BJ (cell line): ENCODE measurements around the gene NLRC3. TPM values are rescaled to one million over a fixed set of nuclear protein-coding genes. Genes with fewer than 3 reads are reported as not detected.

ENCODE experiments used
- CTCF ChIA-PET: fragments of 350-600 bp; formaldehyde crosslinking; extraction: SDS; loops from one replicate; lab custom pipeline; 2021; ENCODE audit warnings: antibody characterized with exemption, inconsistent platforms; lab: Yijun Ruan, JAX
- POLR2A ChIA-PET: fragments of 300-600 bp; sonication (Branson Sonifier 250); formaldehyde crosslinking; extraction: SDS; loops from one replicate; lab custom pipeline; 2021; ENCODE audit warnings: antibody characterized with exemption; lab: Charles Lee
- DNase-seq: peaks from one replicate; pipeline ENCODE4 v3.0.0-alpha.2; 2011; ENCODE audit warnings: low read depth
- H3K27me3 ChIP-seq: 2 replicates; pipeline ENCODE4 v1.6.0; 2011; ENCODE audit warnings: low read length; ENCODE audit not compliant: control insufficient read depth, insufficient read depth
- H3K36me3 ChIP-seq: 2 replicates; pipeline ENCODE4 v1.5.1; 2011; ENCODE audit warnings: low read length; ENCODE audit not compliant: control insufficient read depth, insufficient read depth
- H3K4me3 ChIP-seq: 2 replicates; pipeline ENCODE4 v1.5.1; 2011; ENCODE audit warnings: low read depth, mild to moderate bottlenecking, control low read depth, low read length
- polyA plus RNA-seq: library from polyadenylated mRNA; depleted of rRNA; stranded (reverse); fragments of >200 nt; gene quantifications from 2 replicates; pipeline ENCODE4 v1.2.3, GENCODE V29; 2011
- TF ChIP-seq, protein P1 (sequence below): IDR thresholded peaks from 2 replicates; pipeline ENCODE4 v1.5.1; 2011; ENCODE audit warnings: low read depth, mild to moderate bottlenecking, control low read depth, inconsistent platforms, low read length, moderate library complexity; ENCODE audit not compliant: insufficient read depth

Gene NLRC3
- polyA plus RNA-seq, 1 experiment: not detected

DNA sequence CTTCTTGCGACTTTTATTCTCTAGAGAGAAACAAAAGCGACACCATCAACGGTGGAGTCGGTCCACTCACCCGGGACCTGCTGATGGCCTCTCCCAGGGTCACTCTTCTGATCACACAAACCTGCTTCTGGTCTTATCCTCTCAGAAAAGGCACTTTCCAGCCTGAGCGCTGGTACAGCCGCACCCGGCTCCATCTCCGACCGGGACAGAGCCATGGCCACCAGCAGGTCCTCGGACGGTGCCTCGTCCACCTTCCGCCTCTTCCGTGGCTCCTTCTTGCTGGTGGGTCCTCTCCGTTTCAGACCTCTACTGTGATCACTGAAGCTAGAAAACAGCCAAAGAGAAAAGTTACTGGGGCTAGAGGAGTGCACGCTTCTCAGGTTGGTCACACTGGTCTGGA is 20.5 kb upstream of the NLRC3 start:
- DNase-seq: no peak
- ChIA-PET CTCF (no interaction called here), POLR2A (no interaction called here)
- Histone ChIP-seq H3K36me3 (peaks cover 2% of the 10 kb centered on the region), H3K27me3 (no peaks in the 10 kb centered on the region), H3K4me3 (no peak overlapping the region)
- TF ChIP-seq, protein P1, sequence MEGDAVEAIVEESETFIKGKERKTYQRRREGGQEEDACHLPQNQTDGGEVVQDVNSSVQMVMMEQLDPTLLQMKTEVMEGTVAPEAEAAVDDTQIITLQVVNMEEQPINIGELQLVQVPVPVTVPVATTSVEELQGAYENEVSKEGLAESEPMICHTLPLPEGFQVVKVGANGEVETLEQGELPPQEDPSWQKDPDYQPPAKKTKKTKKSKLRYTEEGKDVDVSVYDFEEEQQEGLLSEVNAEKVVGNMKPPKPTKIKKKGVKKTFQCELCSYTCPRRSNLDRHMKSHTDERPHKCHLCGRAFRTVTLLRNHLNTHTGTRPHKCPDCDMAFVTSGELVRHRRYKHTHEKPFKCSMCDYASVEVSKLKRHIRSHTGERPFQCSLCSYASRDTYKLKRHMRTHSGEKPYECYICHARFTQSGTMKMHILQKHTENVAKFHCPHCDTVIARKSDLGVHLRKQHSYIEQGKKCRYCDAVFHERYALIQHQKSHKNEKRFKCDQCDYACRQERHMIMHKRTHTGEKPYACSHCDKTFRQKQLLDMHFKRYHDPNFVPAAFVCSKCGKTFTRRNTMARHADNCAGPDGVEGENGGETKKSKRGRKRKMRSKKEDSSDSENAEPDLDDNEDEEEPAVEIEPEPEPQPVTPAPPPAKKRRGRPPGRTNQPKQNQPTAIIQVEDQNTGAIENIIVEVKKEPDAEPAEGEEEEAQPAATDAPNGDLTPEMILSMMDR: no peak

GRCh38 chr16:3597226-3597625 is 20.0 kb upstream of the NLRC3 start:
- Histone ChIP-seq H3K4me3 (no peak overlapping the region), H3K36me3 (peaks cover 2% of the 10 kb centered on the region), H3K27me3 (no peaks in the 10 kb centered on the region)
- POLR2A ChIA-PET: no interaction called here
- CTCF ChIA-PET: no interaction called here
- no peak for DNase-seq
- TF ChIP-seq, protein P1: no peak

- Histone ChIP-seq H3K4me3 (no peak overlapping the region), H3K36me3 (peaks cover 1% of the 10 kb centered on the region; the same call in 1 of the 2 replicates), H3K27me3 (no peaks in the 10 kb centered on the region)
- CTCF ChIA-PET: no interaction called here
- TF ChIP-seq, protein P1: no peak
- POLR2A ChIA-PET: no interaction called here
- no peak for DNase-seq
Measured at GRCh38 chr16:3596101-3596861, 19.1 kb upstream of the NLRC3 start.

DNA sequence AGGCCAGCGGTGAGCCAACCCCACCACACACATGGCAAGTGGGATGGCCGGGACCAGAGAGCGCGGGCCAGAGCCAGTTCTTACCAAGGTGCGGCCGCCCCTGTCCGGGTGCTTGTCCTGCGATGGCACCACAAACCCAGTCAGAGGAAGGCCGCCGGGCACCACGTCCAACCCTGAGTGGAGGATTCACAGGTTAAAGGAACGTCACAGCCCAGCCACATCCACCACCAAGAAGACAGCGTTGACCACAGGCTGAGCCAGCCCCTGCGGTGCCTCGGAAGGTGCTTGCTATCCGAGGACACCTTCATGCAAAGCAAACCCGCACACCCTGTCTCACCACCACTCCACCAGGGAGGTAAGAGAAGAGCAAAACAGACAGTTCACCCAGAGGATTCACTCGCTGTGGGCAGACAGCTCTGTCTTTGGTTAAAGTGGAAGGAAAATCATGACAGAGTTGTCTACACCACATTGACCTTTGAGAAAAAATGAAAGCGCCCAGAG is 18.4 kb upstream of the NLRC3 start:
- ChIA-PET POLR2A (no interaction called here), CTCF (interaction anchor here (0.6 kb wide), 1 partner anchor 33 kb away, joined by 3 read pairs; no protein-coding TSS in a partner anchor)
- TF ChIP-seq, protein P1: no peak
- no peak for DNase-seq
- H3K4me3 ChIP-seq: no peak overlapping the region
- H3K36me3 ChIP-seq: peaks cover 1% of the 10 kb centered on the region; the same call in 1 of the 2 replicates
- no peaks in the 10 kb centered on the region for H3K27me3 ChIP-seq

DNA sequence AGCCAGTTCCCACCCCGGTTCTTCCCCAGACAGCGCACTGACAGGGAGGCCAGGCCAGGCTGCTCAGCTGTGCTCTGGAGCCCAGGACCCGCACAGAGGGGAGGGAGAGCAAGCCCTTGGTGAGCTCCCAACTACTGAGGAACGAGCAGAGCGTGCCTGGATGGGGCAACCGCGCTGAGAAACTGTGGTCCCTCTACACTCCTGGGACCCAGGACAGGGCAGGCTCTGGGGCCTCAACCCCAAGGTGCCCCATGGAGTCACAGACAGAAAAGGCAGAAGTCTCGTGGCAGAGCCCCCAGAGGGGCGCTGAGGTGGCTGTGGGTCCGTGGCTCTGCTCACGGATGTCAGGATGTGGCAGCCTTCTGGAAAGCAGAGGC is 17.9 kb upstream of the NLRC3 start:
- Histone ChIP-seq H3K27me3 (no peaks in the 10 kb centered on the region), H3K36me3 (peaks cover 1% of the 10 kb centered on the region; the same call in 1 of the 2 replicates), H3K4me3 (no peak overlapping the region)
- TF ChIP-seq, protein P1: no peak
- ChIA-PET POLR2A (no interaction called here), CTCF (interaction anchor here (0.6 kb wide), 1 partner anchor 32 kb away, joined by 3 read pairs; no protein-coding TSS in a partner anchor)
- DNase-seq: no peak
